HG03469 (cell line): ENCODE measurements around the gene S100A9.

ENCODE experiments used
- ATAC-seq: cut with Tn5 transposase; IDR thresholded peaks from one replicate; pipeline ENCODE4 v1.9.1; 2021; ENCODE audit warnings: mild to moderate bottlenecking, moderate library complexity, moderate number of reproducible peaks; ENCODE audit not compliant: unreplicated experiment

The S100A9 gene

DNA sequence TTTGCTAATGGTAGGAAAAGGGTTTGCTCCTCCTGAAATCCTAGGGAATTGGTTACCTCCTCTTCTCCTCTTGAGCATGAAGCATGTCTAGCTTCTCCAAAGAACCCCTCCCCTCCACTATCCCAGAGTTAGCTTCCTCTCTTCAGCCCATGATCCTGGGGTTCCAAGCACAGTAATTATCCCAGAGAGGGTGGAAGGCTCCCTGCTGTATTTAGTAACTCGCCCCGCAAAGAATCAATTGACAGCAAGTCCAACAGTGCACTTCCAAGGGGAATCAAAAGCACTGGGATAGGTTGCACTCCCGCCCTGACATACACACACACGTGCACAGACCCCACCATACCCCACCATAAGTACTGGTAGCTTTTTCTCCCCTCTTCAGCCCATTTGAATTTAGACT lies 30.1 kb downstream of the S100A9 start:
- ATAC-seq: no peak

DNA sequence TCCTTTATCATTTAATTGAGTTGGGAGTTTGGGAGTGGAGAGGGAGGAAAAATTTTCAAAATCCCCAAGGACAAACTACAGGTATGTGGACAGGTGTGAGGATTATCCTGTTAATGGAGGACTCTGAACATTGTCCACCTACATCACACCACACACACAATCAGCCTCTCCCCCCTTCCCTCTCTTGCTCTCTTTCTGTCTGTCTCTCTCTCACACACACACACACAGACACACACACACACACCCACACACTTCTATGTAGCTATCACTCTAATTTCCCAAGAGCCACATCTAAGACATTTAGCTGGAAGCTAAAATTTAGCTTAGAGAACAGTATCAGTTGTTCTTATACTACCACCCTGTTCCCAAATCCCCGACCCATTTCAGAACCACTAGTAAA lies 31.7 kb downstream of the S100A9 start:
- no peak for ATAC-seq

DNA sequence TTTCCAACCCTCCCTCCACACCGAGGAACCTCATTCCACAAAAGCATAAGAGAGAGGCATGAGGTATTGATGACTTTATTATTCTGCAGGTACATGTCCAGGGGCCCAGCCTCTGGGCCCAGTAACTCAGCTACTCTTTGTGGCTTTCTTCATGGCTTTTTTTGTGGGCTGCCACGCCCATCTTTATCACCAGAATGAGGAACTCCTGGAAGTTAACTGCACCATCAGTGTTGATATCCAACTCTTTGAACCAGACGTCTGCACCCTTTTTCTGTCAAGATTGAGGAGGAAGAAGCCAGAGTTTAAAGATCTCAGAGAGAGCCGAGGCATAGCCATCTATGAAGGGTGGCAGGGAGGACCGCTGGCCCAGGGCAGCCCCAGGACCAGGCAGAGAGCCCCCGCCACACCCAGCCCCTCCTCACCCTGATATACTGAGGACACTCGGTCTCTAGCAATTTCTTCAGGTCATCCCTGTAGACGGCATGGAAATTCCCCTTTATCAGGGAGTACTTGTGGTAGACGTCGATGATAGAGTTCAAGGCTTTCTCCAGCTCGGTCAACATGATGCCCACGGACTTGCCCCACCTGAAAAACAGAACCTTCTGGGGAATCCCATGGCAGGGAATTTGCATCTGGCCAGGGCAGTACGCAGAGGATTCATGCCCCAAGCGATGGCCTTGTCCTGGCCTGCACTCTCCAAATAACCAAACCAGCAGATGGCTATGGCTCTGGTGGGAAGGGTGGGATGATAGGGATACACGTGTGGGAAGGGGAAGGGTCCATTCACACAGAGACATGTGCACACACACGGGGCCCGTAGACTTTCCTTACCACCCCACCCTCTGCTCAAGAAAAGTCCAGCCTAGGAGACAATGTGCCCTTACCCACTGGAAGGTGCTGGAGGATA lies 32.6 kb downstream of the S100A9 start:
- ATAC-seq: no peak

DNA sequence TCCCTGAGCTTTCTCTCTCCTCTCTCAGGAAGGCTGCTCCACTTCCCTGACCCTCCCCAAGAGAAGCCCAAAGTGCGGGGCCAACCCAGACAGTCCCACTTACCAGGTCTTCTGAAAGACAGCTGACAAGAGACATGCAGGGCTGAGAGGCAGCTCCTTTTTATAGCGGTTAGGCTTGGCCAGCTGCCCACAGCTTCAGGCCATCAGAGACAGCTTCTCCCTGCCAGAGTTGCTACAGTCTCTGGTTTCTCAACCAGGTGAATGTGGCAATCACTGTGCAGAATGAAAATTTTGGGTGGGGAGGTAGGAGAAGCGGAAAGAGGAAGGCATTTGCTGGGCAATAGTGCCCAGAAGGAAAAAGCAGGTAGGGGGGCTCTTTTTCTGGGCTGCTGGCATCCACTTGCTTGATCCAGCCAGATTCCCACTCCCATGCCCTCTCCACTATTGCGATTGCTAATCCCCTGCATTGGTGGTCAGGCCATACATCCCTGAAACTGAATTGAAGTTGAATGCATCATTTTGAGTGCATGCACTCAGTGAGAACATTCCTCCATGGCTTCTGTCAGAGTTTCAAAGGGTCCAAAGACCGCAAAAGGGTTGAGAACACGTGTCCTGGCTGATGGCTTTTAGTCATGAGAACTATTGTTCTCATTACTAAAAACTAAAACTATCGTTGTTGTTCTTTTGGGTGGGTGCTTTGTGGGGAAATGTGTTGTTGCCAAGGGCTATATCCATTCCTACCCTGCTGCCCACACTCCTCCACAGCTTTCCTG lies 33.5 kb downstream of the S100A9 start, which contains the start of gene S100A8:
Gene S100A8 (minus strand): TSS at position 136 of the 773 bp plus-strand sequence. CDS start 538 bp downstream, outside the sequence.
- ATAC-seq: no peak

DNA sequence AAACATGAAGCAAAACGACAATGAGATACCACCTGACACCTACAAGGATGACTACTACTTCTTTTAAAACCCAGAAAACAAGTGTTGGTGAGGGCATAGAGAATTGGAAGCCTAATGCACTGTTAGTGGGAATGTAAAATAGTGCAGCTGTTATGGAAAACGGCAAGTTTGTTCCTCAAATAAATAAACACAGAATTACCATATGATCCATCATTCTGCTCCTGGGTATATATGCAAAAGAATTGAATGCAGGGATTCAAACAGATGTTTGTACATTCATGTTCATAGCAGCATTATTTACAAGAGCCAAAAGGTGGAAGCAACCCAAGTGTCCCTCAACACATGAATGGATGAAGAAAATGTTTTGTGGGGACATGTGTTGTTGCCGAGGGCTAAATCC lies 34.6 kb downstream of the S100A9 start:
- ATAC-seq: no peak

DNA sequence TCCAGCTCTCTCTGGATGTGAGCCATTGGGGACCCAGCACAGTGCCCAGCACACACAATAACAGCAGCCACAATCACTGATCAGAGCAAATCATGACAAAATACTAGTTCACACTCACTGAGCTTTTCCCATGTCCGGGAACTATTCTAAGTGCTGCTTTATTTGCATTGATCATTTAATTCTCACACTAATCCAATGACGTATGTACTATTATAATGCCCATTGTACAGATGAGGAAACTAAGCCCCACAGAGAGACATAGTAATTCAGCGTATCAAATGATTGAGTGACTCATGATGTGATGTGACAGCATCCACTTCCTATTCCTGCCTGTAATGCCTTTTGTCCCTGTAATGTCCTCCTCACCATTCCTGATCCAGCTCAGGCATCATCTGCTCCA lies 35.2 kb downstream of the S100A9 start:
- ATAC-seq: no peak

DNA sequence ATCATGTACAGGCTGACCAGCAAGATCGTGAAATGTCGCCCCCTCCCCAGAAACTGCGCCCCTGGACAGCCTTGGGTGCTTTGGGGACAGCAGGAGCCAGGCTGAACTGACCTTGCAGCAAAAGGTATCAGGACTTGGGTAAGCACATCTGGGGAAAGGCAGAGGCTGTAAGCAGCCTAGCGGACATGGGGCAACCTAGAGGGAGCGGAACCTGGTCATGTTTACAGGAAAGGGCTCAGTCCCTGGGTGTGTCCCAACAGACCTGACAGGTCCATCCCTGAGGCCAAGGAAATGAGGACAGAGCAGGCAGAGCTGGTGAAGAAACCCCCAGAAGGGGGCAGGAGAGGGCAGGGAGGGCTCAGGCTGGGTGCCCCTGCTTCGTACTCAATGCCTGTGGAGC lies 36.3 kb downstream of the S100A9 start:
- no peak for ATAC-seq

DNA sequence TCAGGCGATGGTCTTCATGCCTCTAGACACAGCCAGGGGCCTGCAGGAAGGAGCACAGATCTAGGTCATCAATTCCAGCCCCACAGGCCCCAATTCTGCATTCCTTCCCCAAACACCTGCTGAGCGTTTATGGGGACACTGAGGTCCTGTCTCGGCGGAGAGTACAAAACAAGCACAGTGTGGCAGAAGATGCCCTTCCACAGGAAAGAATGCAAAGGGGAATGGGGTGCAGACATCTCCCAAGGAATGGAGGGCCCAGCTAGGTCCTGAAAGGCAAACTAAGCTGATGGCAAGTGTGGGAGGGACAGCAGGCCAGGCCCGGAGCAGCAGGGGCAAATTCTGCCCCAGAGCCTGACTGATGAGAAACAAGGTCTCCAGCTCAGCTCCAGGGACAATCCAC lies 36.7 kb downstream of the S100A9 start:
- no peak for ATAC-seq

DNA sequence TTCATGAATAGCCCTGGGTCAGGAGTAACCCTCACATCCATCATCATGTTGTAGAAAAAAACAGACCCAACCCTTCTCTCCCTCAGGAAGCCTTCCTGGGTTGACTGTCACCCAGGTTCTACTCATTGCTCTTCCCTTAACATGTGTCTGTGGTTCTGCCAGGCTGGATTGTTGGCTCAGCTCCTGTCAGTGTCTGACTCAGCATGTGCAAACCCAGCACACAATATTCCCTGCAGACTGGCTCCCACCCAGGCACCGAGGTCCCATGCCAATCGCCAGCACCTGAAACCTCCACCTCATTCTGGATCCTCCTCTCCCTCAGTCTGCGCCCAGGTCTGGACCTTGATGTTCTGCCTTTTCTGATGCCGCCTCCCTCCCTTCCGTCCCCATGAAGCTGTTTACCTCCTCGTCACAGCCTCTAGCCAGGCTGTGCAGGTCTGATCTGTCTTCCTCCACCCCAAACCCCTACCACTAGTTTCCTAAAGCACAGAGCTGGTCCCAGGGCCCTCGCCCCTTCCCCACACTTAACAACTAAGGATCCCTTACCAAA lies 37.6 kb downstream of the S100A9 start:
- no peak for ATAC-seq

DNA sequence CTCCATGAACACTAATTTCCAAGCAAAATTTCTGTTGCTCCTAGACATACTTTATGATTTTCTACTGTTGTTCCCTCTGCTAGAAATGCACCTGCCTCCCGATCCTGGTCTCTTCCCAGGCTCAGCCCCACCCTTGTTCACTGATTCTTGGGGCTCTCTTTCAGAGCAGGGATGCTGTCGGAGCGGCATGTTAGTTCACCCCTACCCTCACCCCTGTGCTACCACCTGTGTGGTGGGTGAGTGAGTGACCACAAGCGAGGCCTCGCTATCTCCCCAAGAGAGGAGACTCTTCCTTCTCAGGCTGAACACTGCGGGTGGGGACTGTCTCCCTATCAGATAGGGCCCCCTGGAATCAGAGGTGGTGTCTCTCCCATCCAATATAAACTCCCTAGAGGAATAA lies 38.1 kb downstream of the S100A9 start:
- ATAC-seq: no peak

DNA sequence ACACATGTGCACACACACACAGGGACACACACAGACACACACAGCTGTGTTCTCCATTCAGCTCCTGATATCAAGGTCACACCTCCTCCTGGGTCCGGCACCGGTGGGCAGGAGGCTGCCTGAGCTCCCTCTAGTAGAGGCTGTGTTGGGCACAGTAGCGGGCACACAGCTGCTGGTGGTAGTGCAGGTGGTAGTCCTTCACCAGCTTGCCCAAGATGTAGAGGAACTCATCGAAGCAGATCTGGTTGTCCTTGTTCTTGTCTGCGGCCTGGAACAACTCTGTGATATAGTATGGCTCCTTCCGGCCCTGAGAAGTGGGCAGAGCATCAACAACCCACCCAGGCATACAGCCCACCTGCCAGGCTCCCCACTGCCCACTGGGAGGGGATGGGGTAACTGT lies 38.8 kb downstream of the S100A9 start:
- ATAC-seq: no peak

DNA sequence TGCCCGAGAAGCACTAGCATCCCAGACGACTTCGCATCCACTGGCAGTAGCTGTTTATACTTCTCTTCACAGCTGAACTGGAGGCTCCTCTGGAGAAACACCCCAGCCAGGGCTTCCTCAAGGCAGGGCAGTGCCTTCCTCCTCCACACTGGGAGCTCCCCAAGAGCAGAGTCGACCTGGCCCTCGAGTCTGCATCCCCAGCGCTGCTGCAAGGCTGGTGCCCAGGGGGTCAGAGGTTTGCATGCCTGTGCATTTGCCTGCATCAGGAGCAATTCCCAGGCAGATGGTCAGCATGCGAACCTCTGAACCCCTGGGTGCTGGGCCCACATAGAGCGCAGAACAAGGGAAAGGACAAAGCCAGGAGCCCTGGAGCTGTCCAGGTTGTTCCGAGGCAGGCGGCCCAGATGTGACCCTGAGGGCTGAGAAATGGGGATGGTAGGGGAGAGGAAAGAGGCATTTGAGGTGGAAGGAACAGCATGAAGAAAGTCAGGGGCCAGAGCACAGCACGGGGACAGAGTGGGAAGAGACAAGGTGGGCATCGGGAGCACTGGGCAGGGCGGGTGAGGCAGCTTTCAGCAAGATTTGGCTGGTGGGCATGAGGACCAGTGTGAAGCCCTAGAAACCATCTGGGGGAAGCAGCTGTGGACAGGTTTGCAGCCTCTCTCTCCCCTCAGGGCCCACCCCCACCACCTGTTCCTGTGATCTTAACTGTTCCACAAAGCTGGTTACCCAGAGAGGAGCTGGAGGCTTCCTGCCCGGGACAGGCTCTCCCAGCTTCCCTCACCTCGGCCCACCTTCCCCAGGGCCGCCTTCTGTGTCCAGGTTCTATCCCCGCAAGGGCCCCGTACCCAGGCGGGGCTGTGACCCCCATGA lies 39.6 kb downstream of the S100A9 start:
- no peak for ATAC-seq

DNA sequence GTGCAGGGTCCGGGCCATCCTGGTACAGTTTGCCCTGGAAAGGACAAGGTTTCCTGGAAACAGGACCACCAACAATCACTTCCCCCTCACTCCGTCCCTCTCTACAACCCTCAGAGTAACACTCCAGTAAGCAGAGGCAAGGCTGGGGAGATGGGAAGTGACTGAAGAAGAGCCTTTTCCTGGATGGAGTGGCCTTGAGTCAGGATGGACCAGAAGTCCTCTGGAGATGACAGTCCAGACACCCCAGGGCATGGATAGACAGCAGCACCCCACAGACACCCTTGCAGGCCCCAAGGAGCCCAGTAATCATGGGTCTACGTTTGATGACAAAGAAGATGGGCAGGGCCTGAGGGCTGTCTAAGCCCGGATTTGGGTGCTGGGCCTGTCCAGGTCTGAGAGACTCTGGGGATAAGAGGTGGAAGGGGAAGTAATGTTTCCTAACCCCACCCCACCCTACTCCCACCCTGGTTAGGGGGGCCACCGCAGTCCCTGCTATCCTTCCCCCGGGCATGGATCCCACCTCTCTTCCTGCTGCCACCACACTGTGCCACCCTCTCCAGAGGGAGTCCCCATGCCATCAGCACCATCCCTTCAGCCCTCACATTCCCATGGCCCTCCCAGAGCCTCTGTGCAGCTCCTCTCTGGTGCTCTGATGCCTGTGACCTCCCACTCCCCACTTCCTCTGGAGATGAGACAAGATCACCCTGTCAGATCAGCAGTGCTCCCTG lies 40.4 kb downstream of the S100A9 start:
- no peak for ATAC-seq

DNA sequence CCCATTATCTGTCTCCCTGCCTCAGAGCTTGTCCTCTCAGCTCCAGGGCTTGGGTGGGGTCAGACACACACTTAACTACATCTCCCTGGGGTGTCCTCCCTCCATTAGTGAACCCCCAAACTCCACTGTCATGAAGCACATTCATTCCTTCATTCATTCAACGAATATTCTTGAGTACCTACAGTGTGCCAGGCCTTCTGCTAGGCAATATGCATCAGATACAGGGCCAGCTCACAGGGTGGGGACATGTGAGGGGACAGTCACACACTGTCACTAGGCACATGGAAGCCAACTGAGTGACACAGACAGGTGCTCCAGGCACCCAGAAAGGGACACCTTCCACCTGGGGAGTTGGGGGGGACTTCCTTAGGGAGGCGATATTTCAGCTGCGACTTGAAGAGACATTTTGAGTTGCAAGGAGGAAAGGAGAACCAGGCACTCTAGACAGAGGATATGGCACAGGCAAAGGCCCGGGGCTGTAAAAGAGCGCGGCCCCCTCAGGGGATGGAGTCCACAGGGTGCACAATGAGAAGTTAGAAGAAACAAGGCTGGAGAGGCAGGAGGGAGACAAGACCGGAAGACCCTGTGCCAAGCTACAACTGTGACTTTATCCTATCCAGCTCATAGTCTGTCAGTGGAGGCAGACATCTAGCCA lies 41.9 kb downstream of the S100A9 start:
- no peak for ATAC-seq

DNA sequence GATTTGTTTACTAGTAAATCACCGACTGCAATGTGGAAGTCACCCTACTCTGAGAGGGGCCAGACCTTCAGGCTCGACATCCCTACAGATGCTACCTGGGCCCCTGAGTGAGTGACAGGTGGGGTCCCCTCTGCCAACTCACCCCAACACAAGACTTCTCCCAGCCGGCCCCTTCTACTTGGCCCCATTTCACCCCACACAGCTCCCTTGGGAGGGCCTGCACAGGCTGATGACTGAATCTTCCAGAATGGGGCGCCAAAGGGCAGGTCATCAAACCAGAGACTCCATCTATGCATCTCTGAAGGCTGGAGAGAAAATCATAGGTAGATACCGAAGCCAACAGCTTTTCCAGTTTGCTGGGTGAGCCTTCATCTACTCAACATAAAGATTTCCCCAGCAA lies 42.6 kb downstream of the S100A9 start:
- no peak for ATAC-seq

DNA sequence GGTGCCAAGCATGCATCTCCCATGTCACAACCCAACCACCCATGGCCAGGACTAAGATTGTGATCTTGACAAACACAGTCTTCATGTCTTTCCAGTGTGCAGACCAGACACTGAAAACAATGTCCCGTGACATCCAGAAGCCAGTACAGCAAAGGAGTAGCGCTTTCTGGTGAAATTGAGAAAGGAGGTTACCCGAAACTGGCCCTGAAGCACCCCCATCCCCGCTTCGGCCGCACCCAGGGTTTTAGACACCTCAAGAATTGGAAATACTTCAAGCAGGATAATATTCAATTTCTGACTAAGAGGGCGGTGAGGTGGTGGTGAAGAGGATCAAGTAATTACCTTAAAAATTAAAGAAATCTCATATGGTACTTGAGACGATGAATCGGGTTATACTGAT lies 43.8 kb downstream of the S100A9 start:
- ATAC-seq: no peak

DNA sequence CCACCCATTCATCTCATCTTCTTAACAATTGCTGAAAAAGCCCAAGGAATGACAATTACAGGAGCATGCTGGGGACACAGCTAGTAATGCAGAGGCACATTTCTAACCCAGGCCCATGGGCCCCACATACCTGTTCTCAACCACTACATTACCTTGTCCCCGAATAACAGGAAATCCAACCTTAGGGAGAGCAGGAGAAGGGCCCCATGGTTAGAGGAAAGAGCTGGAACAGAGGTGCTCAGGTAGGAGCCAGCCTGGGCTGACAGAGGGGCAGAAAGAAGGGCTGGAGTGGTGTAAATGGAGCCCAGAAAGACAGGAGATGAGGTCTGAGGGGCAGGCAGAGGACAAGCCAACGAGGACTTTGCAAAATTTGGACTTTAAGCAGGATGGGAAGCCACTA lies 44.6 kb downstream of the S100A9 start:
- no peak for ATAC-seq

DNA sequence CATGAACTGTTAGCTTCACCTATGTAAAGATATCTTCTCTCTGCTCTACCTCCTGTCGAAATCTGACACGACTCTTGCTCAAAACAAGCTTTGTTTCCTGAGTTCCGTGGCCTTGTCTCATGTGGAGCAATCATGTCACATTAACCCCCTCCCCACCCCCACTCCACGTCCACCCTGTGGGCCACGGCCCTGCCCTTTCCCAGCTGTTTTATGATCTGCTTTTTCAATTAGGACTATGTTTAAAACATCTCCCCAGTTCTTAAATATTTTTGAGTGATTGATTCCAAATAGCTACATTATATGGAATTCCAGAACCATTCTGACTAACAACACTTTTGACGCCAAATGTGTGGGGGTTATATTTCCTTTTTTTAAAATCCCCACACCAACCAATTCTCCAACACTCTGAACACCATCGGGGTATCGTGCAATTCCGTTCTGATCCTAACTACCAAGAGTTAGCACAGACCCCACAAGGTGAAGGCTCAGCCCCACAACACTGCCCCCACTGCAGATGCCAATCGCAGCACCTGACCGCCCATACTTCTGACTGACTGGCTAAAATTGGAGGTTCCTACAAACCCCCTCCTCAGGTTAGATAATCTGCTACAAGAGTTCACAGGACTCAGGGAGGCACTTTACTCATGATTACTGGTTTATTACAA lies 45.9 kb downstream of the S100A9 start:
- ATAC-seq: no peak

DNA sequence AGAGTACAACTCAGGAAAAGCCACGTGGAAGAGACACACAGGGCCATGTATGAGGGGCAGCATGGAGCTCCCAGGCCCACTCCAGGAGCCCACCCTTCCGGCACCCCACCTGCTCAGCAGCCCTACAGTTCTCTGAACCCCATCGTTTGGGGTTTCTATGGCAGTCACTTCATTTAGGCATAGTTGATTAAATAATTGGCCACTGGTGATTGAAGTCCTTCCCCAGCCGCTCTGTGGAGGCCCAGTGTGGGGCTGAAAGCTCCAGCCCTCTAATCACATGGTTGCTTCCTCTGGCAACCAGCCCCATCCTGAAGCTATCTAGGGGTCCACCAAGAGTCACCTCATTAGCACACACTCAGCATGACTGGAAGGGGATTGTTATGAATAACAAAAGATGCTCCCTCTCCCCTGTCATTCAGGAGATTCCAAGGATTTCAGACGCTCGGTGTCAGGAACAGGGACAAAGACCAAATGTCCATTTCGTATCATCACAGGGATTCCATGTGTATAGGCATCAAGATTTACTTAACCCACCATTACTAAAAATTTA lies 46.5 kb downstream of the S100A9 start:
- ATAC-seq: no peak
